H1 (cell line): ENCODE results near the gene ACAA1. TPM values are rescaled to one million over a fixed set of nuclear protein-coding genes. Genes with fewer than 3 reads are reported as not detected.

Source experiments
- CTCF ChIA-PET: fragments of 300-600 bp; sonication (Branson Sonifier 250); formaldehyde crosslinking; loops from one replicate; lab custom pipeline; 2021; ENCODE audit not compliant: partially characterized antibody; lab: Charles Lee
- POLR2A ChIA-PET: fragments of 300-600 bp; sonication (Branson Sonifier 250); formaldehyde crosslinking; loops from one replicate; lab custom pipeline; 2021; ENCODE audit warnings: inconsistent platforms; ENCODE audit not compliant: partially characterized antibody; lab: Charles Lee
- DNase-seq, 2 experiments: peaks; one replicate each; pipeline versions ENCODE4 v3.0.0 to v3.0.0-alpha.2; 2010 to 2022; ENCODE audit warnings: low spot score in 2 of 2, low read depth in 1 of 2, mixed read lengths in 1 of 2
- FAIRE-seq: peaks from 2 replicates; lab custom pipeline; 2011; peaks lifted over from hg19 to GRCh38; lab: Jason Lieb, UNC
- H2AFZ ChIP-seq: 2 replicates; pipeline ENCODE4 v1.8.1; 2012; ENCODE audit warnings: low read length, inconsistent platforms
- H2AK5ac ChIP-seq: 2 replicates; pipeline ENCODE4 v1.6.1; 2013; ENCODE audit warnings: low read depth, low read length
- H2BK120ac ChIP-seq: replicated peaks from 2 replicates; pipeline ENCODE3; 2013; ENCODE audit warnings: low read depth, low read length, inconsistent platforms
- H2BK12ac ChIP-seq: 2 replicates; pipeline ENCODE4 v1.6.1; 2013; ENCODE audit warnings: low read depth, low read length
- H2BK15ac ChIP-seq: 2 replicates; pipeline ENCODE4 v1.6.1; 2013; ENCODE audit warnings: low read length
- H2BK20ac ChIP-seq: 2 replicates; pipeline ENCODE4 v1.6.1; 2013; ENCODE audit warnings: low read length
- H2BK5ac ChIP-seq: 2 replicates; pipeline ENCODE4 v1.6.1; 2013; ENCODE audit warnings: low read depth, low read length
- H3K14ac ChIP-seq: 2 replicates; pipeline ENCODE4 v1.6.1; 2013; ENCODE audit warnings: inconsistent platforms; ENCODE audit not compliant: insufficient read length
- H3K18ac ChIP-seq: 2 replicates; pipeline ENCODE4 v1.6.1; 2013; ENCODE audit warnings: low read length; ENCODE audit errors: extremely low read depth
- H3K23ac ChIP-seq: 2 replicates; pipeline ENCODE4 v1.6.1; 2013; ENCODE audit warnings: inconsistent platforms; ENCODE audit not compliant: insufficient read length
- H3K23me2 ChIP-seq: 2 replicates; pipeline ENCODE4 v1.6.1; 2013; ENCODE audit warnings: low read depth, low read length
- H3K27ac ChIP-seq: 2 replicates; pipeline ENCODE4 v1.6.1; 2011; ENCODE audit warnings: low read depth, low read length, inconsistent platforms
- H3K27me3 ChIP-seq, 4 experiments: replicated peaks in 1 of 4; 1 replicate in 1 of 4; 2 replicates in 3 of 4; pipeline versions ENCODE4 v1.6.1 to v1.8.1; 2011 to 2013; ENCODE audit warnings: low read length in 3 of 4, mild to moderate bottlenecking in 3 of 4, inconsistent platforms in 2 of 4, mixed read lengths in 2 of 4, moderate library complexity in 1 of 4; ENCODE audit not compliant: control insufficient read depth in 3 of 4, insufficient read depth in 3 of 4; ENCODE audit errors: extremely low read depth in 1 of 4
- H3K36me3 ChIP-seq, 4 experiments: 2 replicates each; pipeline versions ENCODE4 v1.6.1 to v1.8.1; 2011 to 2013; ENCODE audit warnings: mild to moderate bottlenecking in 4 of 4, low read length in 3 of 4, moderate library complexity in 2 of 4, control low read depth in 1 of 4, inconsistent platforms in 1 of 4; ENCODE audit not compliant: insufficient read depth in 4 of 4, control insufficient read depth in 2 of 4
- H3K4ac ChIP-seq: replicated peaks from 2 replicates; pipeline ENCODE3; 2013; ENCODE audit warnings: low read length, low read depth, mixed read lengths, inconsistent platforms; ENCODE audit not compliant: insufficient read length
- H3K4me1 ChIP-seq, 4 experiments: replicated peaks in 1 of 4; 1 replicate in 1 of 4; 2 replicates in 3 of 4; pipeline versions ENCODE4 v1.6.1 to v1.8.1; 2011 to 2013; ENCODE audit warnings: low read length in 3 of 4, inconsistent platforms in 2 of 4, mixed read lengths in 1 of 4; ENCODE audit not compliant: insufficient read depth in 4 of 4, control insufficient read depth in 3 of 4
- H3K4me2 ChIP-seq, 2 experiments: 2 replicates each; pipeline versions ENCODE4 v1.6.1 to v1.8.1; 2011 to 2013; ENCODE audit warnings: low read depth in 2 of 2, low read length in 2 of 2, control low read depth in 1 of 2, inconsistent platforms in 1 of 2, mild to moderate bottlenecking in 1 of 2; ENCODE audit not compliant: insufficient read depth in 1 of 2
- H3K4me3 ChIP-seq, 4 experiments: fragments of 200-600, 300-600 bp in 1 of 4; sonication (generic), shearing (Covaris generic), sonication (Bioruptor Twin) in 1 of 4; 2 replicates each; pipeline versions ENCODE4 v1.5.1 to v1.8.1; 2011 to 2016; ENCODE audit warnings: low read length in 4 of 4, low read depth in 3 of 4, control low read depth in 2 of 4, inconsistent platforms in 2 of 4, mild to moderate bottlenecking in 2 of 4, mixed read lengths in 1 of 4, moderate library complexity in 1 of 4; ENCODE audit not compliant: insufficient read depth in 2 of 4; ENCODE audit errors: extremely low read depth in 1 of 4
- H3K56ac ChIP-seq: replicated peaks from 2 replicates; pipeline ENCODE3; 2013; ENCODE audit warnings: low read depth, mild to moderate bottlenecking, mixed read lengths, low read length, inconsistent platforms; ENCODE audit not compliant: insufficient read length
- H3K79me1 ChIP-seq: 2 replicates; pipeline ENCODE4 v1.6.1; 2013; ENCODE audit warnings: low read depth, low read length, control low read depth
- H3K79me2 ChIP-seq, 2 experiments: 2 replicates each; pipeline versions ENCODE4 v1.6.1 to v1.8.1; 2012 to 2013; ENCODE audit warnings: low read length in 2 of 2, mild to moderate bottlenecking in 2 of 2, inconsistent platforms in 1 of 2; ENCODE audit not compliant: insufficient read depth in 2 of 2, control insufficient read depth in 1 of 2
- H3K9ac ChIP-seq, 4 experiments: replicated peaks in 1 of 4; 1 replicate in 1 of 4; 2 replicates in 3 of 4; pipeline versions ENCODE4 v1.6.1 to v1.8.1; 2011 to 2013; ENCODE audit warnings: low read depth in 3 of 4, low read length in 3 of 4, control low read depth in 2 of 4, mild to moderate bottlenecking in 2 of 4, moderate library complexity in 2 of 4, inconsistent platforms in 1 of 4; ENCODE audit errors: extremely low read depth in 1 of 4
- H3K9me3 ChIP-seq, 2 experiments: 2 replicates each; pipeline versions ENCODE4 v1.6.1 to v1.8.1; 2012 to 2013; ENCODE audit warnings: mild to moderate bottlenecking in 2 of 2, moderate library complexity in 2 of 2, control low read depth in 1 of 2, inconsistent platforms in 1 of 2, low read depth in 1 of 2, low read length in 1 of 2, mixed read lengths in 1 of 2; ENCODE audit not compliant: insufficient read depth in 2 of 2
- H4K20me1 ChIP-seq, 2 experiments: replicated peaks in 1 of 2; 2 replicates each; pipeline versions ENCODE3 to v1.8.1; 2011 to 2013; ENCODE audit warnings: inconsistent platforms in 2 of 2, low read length in 2 of 2, mild to moderate bottlenecking in 1 of 2; ENCODE audit not compliant: insufficient read depth in 2 of 2, control insufficient read depth in 1 of 2
- H4K5ac ChIP-seq: 2 replicates; pipeline ENCODE4 v1.6.1; 2013; ENCODE audit warnings: low read length, low read depth, mixed read lengths, inconsistent platforms; ENCODE audit not compliant: insufficient read length
- H4K8ac ChIP-seq: 2 replicates; pipeline ENCODE4 v1.8.0; 2013; ENCODE audit warnings: mild to moderate bottlenecking, moderate library complexity, low read length, inconsistent platforms; ENCODE audit not compliant: insufficient read depth; ENCODE audit errors: extremely low read depth
- H4K91ac ChIP-seq: replicated peaks from 2 replicates; pipeline ENCODE3; 2013; ENCODE audit warnings: low read length, mixed read lengths, inconsistent platforms; ENCODE audit not compliant: insufficient read length
- CTCF ChIP-seq, 3 experiments: IDR thresholded peaks; 1 replicate in 2 of 3; 2 replicates in 1 of 3; pipeline versions ENCODE4 v1.5.1 to v1.6.1; 2011; ENCODE audit warnings: low read length in 3 of 3, mild to moderate bottlenecking in 3 of 3, inconsistent platforms in 2 of 3, low read depth in 1 of 3, moderate library complexity in 1 of 3; ENCODE audit not compliant: insufficient read depth in 1 of 3; ENCODE audit errors: control extremely low read depth in 1 of 3
- EGR1 ChIP-seq: IDR thresholded peaks from 2 replicates; pipeline ENCODE4 v1.6.1; 2011; ENCODE audit warnings: low read depth, low read length, borderline replicate concordance
- HDAC6 ChIP-seq: IDR thresholded peaks from one replicate; pipeline ENCODE4 v1.7.1; 2012; ENCODE audit warnings: low read depth, mild to moderate bottlenecking, inconsistent platforms, low read length, moderate library complexity
- KDM5A ChIP-seq: fragments of 200-600 bp; IDR thresholded peaks from 2 replicates; pipeline ENCODE4 v1.7.1; 2012; ENCODE audit warnings: mild to moderate bottlenecking, low read length, inconsistent platforms, mixed read lengths
- NANOG ChIP-seq: IDR thresholded peaks from 2 replicates; pipeline ENCODE4 v1.6.1; 2011; ENCODE audit warnings: low read length, low read depth, mild to moderate bottlenecking, inconsistent platforms; ENCODE audit not compliant: insufficient read depth, poor library complexity, severe bottlenecking
- NRF1 ChIP-seq: IDR thresholded peaks from 2 replicates; pipeline ENCODE4 v1.6.1; 2011; ENCODE audit warnings: mild to moderate bottlenecking, low read depth, low read length, improper control_type of control experiment
- POLR2A ChIP-seq, 2 experiments: IDR thresholded peaks; 1 replicate in 1 of 2; 2 replicates in 1 of 2; pipeline ENCODE4 v1.6.1; 2011; ENCODE audit warnings: low read depth in 2 of 2, low read length in 2 of 2, mild to moderate bottlenecking in 2 of 2; ENCODE audit errors: control extremely low read depth in 1 of 2
- POLR2AphosphoS5 ChIP-seq: IDR thresholded peaks from 2 replicates; pipeline ENCODE4 v1.6.1; 2011; ENCODE audit warnings: low read depth, low read length
- RBBP5 ChIP-seq: IDR thresholded peaks from 2 replicates; pipeline ENCODE4 v1.7.1; 2012; ENCODE audit warnings: low read depth, mild to moderate bottlenecking, inconsistent platforms, low read length, moderate library complexity, borderline replicate concordance
- RNF2 ChIP-seq: fragments of 200-900, 300-1000 bp; sonication (generic); IDR thresholded peaks from 2 replicates; pipeline ENCODE4 v1.7.1; 2016; ENCODE audit warnings: borderline replicate concordance, low read depth, mild to moderate bottlenecking, antibody characterized with exemption, low read length; ENCODE audit not compliant: poor library complexity, severe bottlenecking; ENCODE audit errors: missing control alignments
- TAF7 ChIP-seq: optimal IDR thresholded peaks from 2 replicates; pipeline ENCODE3; 2011; ENCODE audit warnings: low read depth, mild to moderate bottlenecking, inconsistent platforms, low read length, moderate library complexity, borderline replicate concordance
- TCF12 ChIP-seq: IDR thresholded peaks from 2 replicates; pipeline ENCODE4 v1.6.1; 2011; ENCODE audit warnings: low read depth, mild to moderate bottlenecking, low read length
- WGBS, 2 experiments: shearing (Covaris generic) in 1 of 2; methylation state at CpG; one replicate each; pipeline versions ENCODE4 v1.1.6 to v1.1.7; 2013 to 2015; ENCODE audit warnings: low lambda C conversion rate in 2 of 2, mixed read lengths in 2 of 2, inconsistent platforms in 1 of 2, low coverage in 1 of 2, missing lambda C conversion rate in 1 of 2; ENCODE audit not compliant: insufficient replicate concordance in 2 of 2, insufficient coverage in 1 of 2, insufficient read length in 1 of 2; ENCODE audit errors: extremely low coverage in 1 of 2, missing lambda C conversion rate in 1 of 2; 5-methylcytosine and 5-hydroxymethylcytosine counted together
- polyA plus RNA-seq, 7 experiments: library from polyadenylated mRNA; depleted of rRNA in 3 of 7; stranded (reverse) in 5 of 7; unstranded in 2 of 7; fragments of >200 nt in 5 of 7; fragments of 200-250 nt in 2 of 7; gene quantifications; 1 replicate in 5 of 7; 2 replicates in 1 of 7; 4 replicates in 1 of 7; pipeline versions ENCODE4 v1.2.1 to v1.2.3, GENCODE V29; 2011 to 2013; ENCODE audit warnings: missing spikeins in 2 of 7, mixed read lengths in 2 of 7
- total RNA-seq: library from RNA; stranded (reverse); fragmentation: NEBNext Ultra II Directional; extraction: Animal tissue kit (Norgen Biotek cat#: 25700); gene quantifications from 2 replicates; pipeline ENCODE4 v1.2.1, GENCODE V29; 2021

ACAA1 gene
- total and polyA plus RNA-seq, 2 of the 8 experiments (the other 6 are each of a cell fraction or from before 2014, with no cell fraction given): 23.1 to 34.8 TPM

GRCh38 chr3:38158472-38158871 is 21.5 kb upstream of the ACAA1 start:
- no peaks in the 10 kb centered on the region for H3K79me1 ChIP-seq
- no peak overlapping the region for H3K4ac ChIP-seq
- H4K5ac ChIP-seq: no peak overlapping the region
- no peak overlapping the region for H3K4me3 ChIP-seq
- no peak overlapping the region for H2BK15ac ChIP-seq
- CTCF ChIA-PET: interaction anchor here (0.6 to 10.9 kb wide), 6 partner anchors 18 to 844 kb away, joined by 3 to 52 read pairs (median 4); partner anchors contain the start of genes ACAA1 and MYD88
- H3K4me2 ChIP-seq: no peak overlapping the region
- DNase-seq: no peak
- H2BK20ac ChIP-seq: no peak overlapping the region
- no peaks in the 10 kb centered on the region for H3K36me3 ChIP-seq
- H3K27me3 ChIP-seq: no peaks in the 10 kb centered on the region
- no peaks in the 10 kb centered on the region for H3K79me2 ChIP-seq
- no peaks in the 10 kb centered on the region; a peak in 1 of 7 replicates for H3K4me1 ChIP-seq
- H3K9ac ChIP-seq: no peak overlapping the region
- H4K8ac ChIP-seq: no peak overlapping the region
- H3K23ac ChIP-seq: no peak overlapping the region
- no peak overlapping the region for H2BK12ac ChIP-seq
- WGBS, 2 experiments: 87% methylated on average over 5 of the region's 5 CpGs; no CpG with 5 or more reads in 1 of the 2 experiments
- no peaks in the 10 kb centered on the region for H4K20me1 ChIP-seq
- H3K23me2 ChIP-seq: no peaks in the 10 kb centered on the region
- no peak overlapping the region for H4K91ac ChIP-seq
- no peak overlapping the region for H2BK5ac ChIP-seq
- H3K56ac ChIP-seq: no peak overlapping the region
- H3K14ac ChIP-seq: no peak overlapping the region
- no peak overlapping the region for H3K27ac ChIP-seq
- no peak overlapping the region for H2BK120ac ChIP-seq
- FAIRE-seq: no peak
- H3K18ac ChIP-seq: no peak overlapping the region
- H2AK5ac ChIP-seq: no peak overlapping the region
- H3K9me3 ChIP-seq: no peaks in the 10 kb centered on the region
- no peak overlapping the region for H2AFZ ChIP-seq
- POLR2A ChIA-PET: interaction anchor here (1.0 to 1.6 kb wide), 3 partner anchors 16 to 21 kb away, joined by 3 to 4 read pairs (median 3); partner anchors contain the start of genes ACAA1 and MYD88
- TF ChIP-seq EGR1: no peak
- no peak for TF ChIP-seq TCF12
- no peak for TF ChIP-seq CTCF (IDR thresholded peaks at IDR 0.05; ENCODE audit: control extremely low read depth in 1 of 3, insufficient read depth in 1 of 3, low read depth in 1 of 3, low read length in 3 of 3)
- TF ChIP-seq NANOG: no peak
- no peak for TF ChIP-seq POLR2A (IDR thresholded peaks at IDR 0.05; ENCODE audit: control extremely low read depth in 1 of 2, low read depth in 2 of 2, low read length in 2 of 2)
- no peak for TF ChIP-seq TAF7
- TF ChIP-seq HDAC6: no peak
- no peak for TF ChIP-seq NRF1
- no peak for TF ChIP-seq POLR2AphosphoS5
- TF ChIP-seq RBBP5: no peak
- no peak for TF ChIP-seq RNF2
- TF ChIP-seq KDM5A: no peak
